Liver (tissue), 9 donors: Measurements from ENCODE around the gene TPR. TPM values are rescaled to one million over a fixed set of nuclear protein-coding genes. Genes with fewer than 3 reads are reported as not detected.
A peak's percentile ranks its signal among the peaks of the same experiment; 100 is the strongest.

Experiments used
- DNase-seq: peaks from one replicate; pipeline ENCODE4 v3.0.0-alpha.2; 2017; ENCODE audit warnings: low spot score
- H3K27ac ChIP-seq, 2 donors: one replicate each; pipeline ENCODE4 v1.7.0; 2013; ENCODE audit warnings: inconsistent platforms in 2 of 2, low read length in 2 of 2, control low read depth in 1 of 2, low read depth in 1 of 2, mild to moderate bottlenecking in 1 of 2
- H3K27me3 ChIP-seq, 4 donors: one replicate each; pipeline versions ENCODE4 v1.6.1 to v1.7.0; 2013; ENCODE audit warnings: low read length in 3 of 4, inconsistent platforms in 1 of 4, mild to moderate bottlenecking in 1 of 4, moderate library complexity in 1 of 4; ENCODE audit not compliant: control insufficient read depth in 4 of 4, insufficient read depth in 4 of 4
- H3K36me3 ChIP-seq, 4 donors: one replicate each; pipeline versions ENCODE4 v1.6.1 to v1.7.0; 2013; ENCODE audit warnings: low read length in 3 of 4, mild to moderate bottlenecking in 3 of 4, low read depth in 1 of 4, moderate library complexity in 1 of 4; ENCODE audit not compliant: control insufficient read depth in 4 of 4, insufficient read depth in 3 of 4
- H3K4me1 ChIP-seq, 4 donors: one replicate each; pipeline versions ENCODE4 v1.6.1 to v1.7.0; 2013; ENCODE audit warnings: low read length in 3 of 4, mild to moderate bottlenecking in 3 of 4, moderate library complexity in 1 of 4; ENCODE audit not compliant: control insufficient read depth in 4 of 4, insufficient read depth in 4 of 4
- H3K4me3 ChIP-seq, 3 donors: one replicate each; pipeline versions ENCODE4 v1.6.1 to v1.7.0; 2013; ENCODE audit warnings: low read length in 3 of 3, control low read depth in 1 of 3, low read depth in 1 of 3, mild to moderate bottlenecking in 1 of 3
- H3K9ac ChIP-seq, 2 donors: one replicate each; pipeline ENCODE4 v1.7.0; 2013; ENCODE audit warnings: low read length in 2 of 2, mild to moderate bottlenecking in 2 of 2, moderate library complexity in 2 of 2, control low read depth in 1 of 2, low read depth in 1 of 2
- H3K9me3 ChIP-seq, 4 donors: one replicate each; pipeline versions ENCODE4 v1.6.1 to v1.7.0; 2013; ENCODE audit warnings: low read length in 3 of 4; ENCODE audit not compliant: control insufficient read depth in 4 of 4
- EGR1 ChIP-seq, 2 donors: IDR thresholded peaks; 2 replicates each; pipeline ENCODE4 v1.6.1; 2016 to 2018; ENCODE audit warnings: antibody characterized with exemption in 2 of 2, low read depth in 2 of 2
- FOXA1 ChIP-seq: IDR thresholded peaks from 2 replicates; pipeline ENCODE4 v1.6.1; 2016; ENCODE audit warnings: antibody characterized with exemption
- FOXA2 ChIP-seq: IDR thresholded peaks from 2 replicates; pipeline ENCODE4 v1.6.1; 2016; ENCODE audit warnings: antibody characterized with exemption
- GABPA ChIP-seq, 2 donors: IDR thresholded peaks in 1 of 2; conservative IDR thresholded peaks in 1 of 2; 2 replicates each; pipeline ENCODE4 v1.6.1; 2016; ENCODE audit warnings: antibody characterized with exemption in 2 of 2, mild to moderate bottlenecking in 1 of 2, moderate library complexity in 1 of 2
- HNF4A ChIP-seq, 2 donors: conservative IDR thresholded peaks; 2 replicates each; pipeline ENCODE4 v1.6.1; 2016; ENCODE audit warnings: antibody characterized with exemption in 2 of 2, mild to moderate bottlenecking in 2 of 2
- HNF4G ChIP-seq: IDR thresholded peaks from 2 replicates; pipeline ENCODE4 v1.6.1; 2016; ENCODE audit warnings: antibody characterized with exemption
- JUND ChIP-seq, 2 donors: IDR thresholded peaks; 2 replicates each; pipeline ENCODE4 v1.6.1; 2016; ENCODE audit warnings: antibody characterized with exemption in 2 of 2
- NR2F2 ChIP-seq: IDR thresholded peaks from 2 replicates; pipeline ENCODE4 v1.6.1; 2016; ENCODE audit warnings: antibody characterized with exemption
- RAD21 ChIP-seq, 2 donors: IDR thresholded peaks; 2 replicates each; pipeline ENCODE4 v1.6.1; 2016; ENCODE audit warnings: antibody characterized with exemption in 2 of 2, mild to moderate bottlenecking in 2 of 2
- REST ChIP-seq: IDR thresholded peaks from 2 replicates; pipeline ENCODE4 v1.6.1; 2016; ENCODE audit warnings: antibody characterized with exemption, mild to moderate bottlenecking
- RXRA ChIP-seq, 2 donors: IDR thresholded peaks; 2 replicates each; pipeline ENCODE4 v1.6.1; 2017 to 2018; ENCODE audit warnings: antibody characterized with exemption in 2 of 2, mild to moderate bottlenecking in 1 of 2
- SP1 ChIP-seq: IDR thresholded peaks from 2 replicates; pipeline ENCODE4 v1.6.1; 2018; ENCODE audit warnings: antibody characterized with exemption, mild to moderate bottlenecking
- TAF1 ChIP-seq: conservative IDR thresholded peaks from 2 replicates; pipeline ENCODE4 v1.6.1; 2016; ENCODE audit warnings: antibody characterized with exemption, mild to moderate bottlenecking
- YY1 ChIP-seq: IDR thresholded peaks from 2 replicates; pipeline ENCODE4 v1.6.1; 2016; ENCODE audit warnings: antibody characterized with exemption, mild to moderate bottlenecking
- WGBS: extraction: QIAGEN DNeasy Blood & Tissue Kit; methylation state at CpG from one replicate; pipeline ENCODE4 v1.1.7; 2013; 5-methylcytosine and 5-hydroxymethylcytosine counted together
- polyA plus RNA-seq, 2 donors: library from polyadenylated mRNA; stranded (reverse) in 1 of 2; unstranded in 1 of 2; fragments of 200-250 nt in 1 of 2; fragments of >200 nt in 1 of 2; fragmentation: Nextera tagmentation in 1 of 2; extraction: Ambion mirVana in 1 of 2; gene quantifications; one replicate each; pipeline versions ENCODE4 v1.2.1 to v1.2.3, GENCODE V29; 2013 to 2015
- total RNA-seq, 2 donors: library from RNA; depleted of rRNA; stranded (reverse); fragments of >200 nt; gene quantifications; one replicate each; pipeline ENCODE4 v1.2.3, GENCODE V29; 2014
- TF ChIP-seq, protein P1 (sequence below): IDR thresholded peaks from 2 replicates; pipeline ENCODE4 v1.6.1; 2016; ENCODE audit warnings: antibody characterized with exemption
- TF ChIP-seq, protein P2 (sequence below): IDR thresholded peaks from 2 replicates; pipeline ENCODE4 v1.6.1; 2016; ENCODE audit warnings: antibody characterized with exemption
- TF ChIP-seq, protein P3 (sequence below): fragments of 150-350 bp; IDR thresholded peaks from 2 replicates; pipeline ENCODE4 v1.5.1; 2017; ENCODE audit warnings: improper control_type of control experiment, low read depth, low read length; ENCODE audit not compliant: missing input control
- TF ChIP-seq, protein P4 (sequence below): IDR thresholded peaks from 2 replicates; pipeline ENCODE4 v1.6.1; 2016; ENCODE audit warnings: antibody characterized with exemption
- donor health status: healthy.
- donor health status: healthy.
- donor health status: healthy.
- donor health status: healthy.
- donor health status: healthy.

TPR gene
- 10 to 100 TPM; 37.6 to 45.1 TPM for total RNA-seq
- 10 to 100 TPM in 1 of 2 donors, 1 to 10 TPM in 1; 8.1 to 40.8 TPM for polyA plus RNA-seq

DNA sequence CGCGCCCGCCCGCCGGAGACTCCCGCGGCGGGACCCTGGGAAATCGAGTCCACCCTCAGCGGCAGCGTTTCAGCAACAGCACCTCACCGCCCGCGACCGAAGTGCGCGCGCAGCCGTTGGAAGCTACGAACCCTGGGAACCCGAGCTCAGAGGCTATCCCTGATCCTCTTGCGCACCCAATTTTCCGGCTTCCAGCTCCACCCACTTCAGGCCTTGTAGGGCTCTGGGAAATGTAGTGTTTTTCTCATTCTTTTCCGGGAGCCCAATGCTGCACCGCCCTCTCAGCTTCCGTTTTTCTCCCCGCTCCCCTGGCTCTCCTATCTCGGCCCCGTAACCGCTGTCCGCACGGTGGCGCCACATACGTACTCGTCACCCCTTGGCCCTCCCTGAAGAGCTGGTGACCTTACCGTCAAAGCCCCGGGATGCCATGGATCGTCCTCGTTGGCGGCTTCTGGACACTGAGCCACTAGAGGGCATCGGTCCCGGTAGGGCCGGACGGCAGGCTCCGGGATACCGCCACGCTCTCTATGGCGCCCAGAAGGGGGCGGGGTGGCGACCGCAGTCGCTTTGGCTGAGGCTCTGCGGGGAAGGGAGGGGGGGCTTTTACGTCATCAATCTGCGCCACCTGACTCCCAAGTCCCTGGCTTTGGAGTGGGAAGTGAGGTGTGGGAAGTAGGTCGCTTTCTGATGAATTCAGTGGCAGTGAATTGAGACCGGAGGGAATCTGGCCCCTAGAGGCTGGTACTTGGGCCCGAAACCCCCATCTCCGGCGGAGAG lies at the start of gene TPR, which contains the start of gene ODR4:
TPR (minus strand) TSS at position 102 of the 777 bp plus-strand sequence. CDS start 225 bp downstream, outside the sequence.
ODR4 (plus strand) TSS at position 687 of the 777 bp plus-strand sequence. CDS start 3,948 bp downstream, outside the sequence.
- peak within 1 kb of the TSS; percentile 85 to 95 for H3K9ac ChIP-seq
- DNase-seq, result peak; percentile 96
- H3K36me3 ChIP-seq, result peaks cover 0 to 18% (median 12%) of the 10 kb centered on the region in 4 donors
- peak within 1 kb of the TSS; percentile 98 to 100 for H3K27ac ChIP-seq
- H3K9me3 ChIP-seq, result no peaks in the 10 kb centered on the region
- under 1% methylated on average over 60 of the region's 60 CpGs for WGBS
- TF ChIP-seq HNF4G (peak; percentile 31), NR2F2 (peak; percentile 88), HNF4A (conservative IDR thresholded peaks at IDR 0.05) (peak; percentile 21 to 44), YY1 (peak; percentile 96), SP1 (peak; percentile 92), RAD21 (IDR thresholded peaks at IDR 0.05) (peak; percentile 71 to 73), EGR1 (IDR thresholded peaks at IDR 0.05; ENCODE audit: low read depth in 2 of 2) (peak; percentile 68 to 90), JUND (IDR thresholded peaks at IDR 0.05) (peak; percentile 26 to 68), TAF1 (peak; percentile 86), GABPA (IDR thresholded peaks at IDR 0.05 in 1 of 2, conservative IDR thresholded peaks at IDR 0.05 in 1 of 2) (peak; percentile 61 to 87), REST (peak; percentile 65), FOXA1 (peak; percentile 47), FOXA2 (no peak), RXRA (IDR thresholded peaks at IDR 0.05) (peak; percentile 64 to 73)
- TF ChIP-seq, protein P1, sequence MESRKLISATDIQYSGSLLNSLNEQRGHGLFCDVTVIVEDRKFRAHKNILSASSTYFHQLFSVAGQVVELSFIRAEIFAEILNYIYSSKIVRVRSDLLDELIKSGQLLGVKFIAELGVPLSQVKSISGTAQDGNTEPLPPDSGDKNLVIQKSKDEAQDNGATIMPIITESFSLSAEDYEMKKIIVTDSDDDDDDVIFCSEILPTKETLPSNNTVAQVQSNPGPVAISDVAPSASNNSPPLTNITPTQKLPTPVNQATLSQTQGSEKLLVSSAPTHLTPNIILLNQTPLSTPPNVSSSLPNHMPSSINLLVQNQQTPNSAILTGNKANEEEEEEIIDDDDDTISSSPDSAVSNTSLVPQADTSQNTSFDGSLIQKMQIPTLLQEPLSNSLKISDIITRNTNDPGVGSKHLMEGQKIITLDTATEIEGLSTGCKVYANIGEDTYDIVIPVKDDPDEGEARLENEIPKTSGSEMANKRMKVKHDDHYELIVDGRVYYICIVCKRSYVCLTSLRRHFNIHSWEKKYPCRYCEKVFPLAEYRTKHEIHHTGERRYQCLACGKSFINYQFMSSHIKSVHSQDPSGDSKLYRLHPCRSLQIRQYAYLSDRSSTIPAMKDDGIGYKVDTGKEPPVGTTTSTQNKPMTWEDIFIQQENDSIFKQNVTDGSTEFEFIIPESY, result peak; percentile 88
- TF ChIP-seq, protein P2, sequence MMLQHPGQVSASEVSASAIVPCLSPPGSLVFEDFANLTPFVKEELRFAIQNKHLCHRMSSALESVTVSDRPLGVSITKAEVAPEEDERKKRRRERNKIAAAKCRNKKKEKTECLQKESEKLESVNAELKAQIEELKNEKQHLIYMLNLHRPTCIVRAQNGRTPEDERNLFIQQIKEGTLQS, result peak; percentile 36
- TF ChIP-seq, protein P3, sequence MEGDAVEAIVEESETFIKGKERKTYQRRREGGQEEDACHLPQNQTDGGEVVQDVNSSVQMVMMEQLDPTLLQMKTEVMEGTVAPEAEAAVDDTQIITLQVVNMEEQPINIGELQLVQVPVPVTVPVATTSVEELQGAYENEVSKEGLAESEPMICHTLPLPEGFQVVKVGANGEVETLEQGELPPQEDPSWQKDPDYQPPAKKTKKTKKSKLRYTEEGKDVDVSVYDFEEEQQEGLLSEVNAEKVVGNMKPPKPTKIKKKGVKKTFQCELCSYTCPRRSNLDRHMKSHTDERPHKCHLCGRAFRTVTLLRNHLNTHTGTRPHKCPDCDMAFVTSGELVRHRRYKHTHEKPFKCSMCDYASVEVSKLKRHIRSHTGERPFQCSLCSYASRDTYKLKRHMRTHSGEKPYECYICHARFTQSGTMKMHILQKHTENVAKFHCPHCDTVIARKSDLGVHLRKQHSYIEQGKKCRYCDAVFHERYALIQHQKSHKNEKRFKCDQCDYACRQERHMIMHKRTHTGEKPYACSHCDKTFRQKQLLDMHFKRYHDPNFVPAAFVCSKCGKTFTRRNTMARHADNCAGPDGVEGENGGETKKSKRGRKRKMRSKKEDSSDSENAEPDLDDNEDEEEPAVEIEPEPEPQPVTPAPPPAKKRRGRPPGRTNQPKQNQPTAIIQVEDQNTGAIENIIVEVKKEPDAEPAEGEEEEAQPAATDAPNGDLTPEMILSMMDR, result peak; percentile 72
- TF ChIP-seq, protein P4, sequence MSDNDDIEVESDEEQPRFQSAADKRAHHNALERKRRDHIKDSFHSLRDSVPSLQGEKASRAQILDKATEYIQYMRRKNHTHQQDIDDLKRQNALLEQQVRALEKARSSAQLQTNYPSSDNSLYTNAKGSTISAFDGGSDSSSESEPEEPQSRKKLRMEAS, result peak; percentile 96
- H3K4me3 ChIP-seq, result peak within 1 kb of the TSS; percentile 87 to 100 (median 98)
- H3K4me1 ChIP-seq, result peaks cover 0 to 26% (median 12%) of the 10 kb centered on the region in 4 donors
- no peaks in the 10 kb centered on the region for H3K27me3 ChIP-seq
